Neutrophil (primary cell): ENCODE data around the gene KCNIP1.

Experiments
- H3K27ac ChIP-seq: fragments of 200-600 bp; sonication (generic); 2 replicates; pipeline ENCODE4 v1.5.1; 2016; ENCODE audit warnings: mild to moderate bottlenecking, moderate library complexity
- H3K27me3 ChIP-seq: fragments of 200-600 bp; sonication (generic); 2 replicates; pipeline ENCODE4 v1.6.0; 2016; ENCODE audit warnings: mild to moderate bottlenecking
- H3K36me3 ChIP-seq: fragments of 200-600 bp; sonication (generic); 2 replicates; pipeline ENCODE4 v1.5.1; 2017
- H3K4me1 ChIP-seq, 2 experiments: fragments of 200-600 bp in 1 of 2; sonication (generic) in 1 of 2; 1 replicate in 1 of 2; 2 replicates in 1 of 2; pipeline versions ENCODE4 v1.5.1 to v1.6.1; 2013 to 2016; ENCODE audit warnings: low read depth in 1 of 2, low read length in 1 of 2, mild to moderate bottlenecking in 1 of 2, moderate library complexity in 1 of 2; ENCODE audit not compliant: control insufficient read depth in 1 of 2, insufficient read depth in 1 of 2
- H3K4me3 ChIP-seq, 2 experiments: fragments of 200-600 bp in 1 of 2; sonication (generic) in 1 of 2; 1 replicate in 1 of 2; 2 replicates in 1 of 2; pipeline ENCODE4 v1.5.1; 2013 to 2016; ENCODE audit warnings: low read depth in 1 of 2, low read length in 1 of 2, mild to moderate bottlenecking in 1 of 2, moderate library complexity in 1 of 2
- H3K9me3 ChIP-seq: fragments of 200-600 bp; sonication (generic); 2 replicates; pipeline ENCODE4 v1.5.1; 2016
- CTCF ChIP-seq: fragments of 200-600 bp; sonication (generic); IDR thresholded peaks from 2 replicates; pipeline ENCODE4 v1.5.1; 2016; ENCODE audit warnings: antibody characterized with exemption

KCNIP1 gene

GRCh38 chr5:170781946-170782345 is 278.1 kb downstream of the KCNIP1 start:
- H3K4me3 ChIP-seq = no peak overlapping the region
- H3K27me3 ChIP-seq = no peaks in the 10 kb centered on the region
- TF ChIP-seq CTCF = no peak
- no peak overlapping the region for H3K27ac ChIP-seq
- no peaks in the 10 kb centered on the region for H3K4me1 ChIP-seq
- no peaks in the 10 kb centered on the region for H3K36me3 ChIP-seq
- H3K9me3 ChIP-seq = no peaks in the 10 kb centered on the region

- Histone ChIP-seq H3K36me3 (no peaks in the 10 kb centered on the region), H3K27ac (no peak overlapping the region), H3K27me3 (no peaks in the 10 kb centered on the region), H3K9me3 (no peaks in the 10 kb centered on the region), H3K4me3 (no peak overlapping the region), H3K4me1 (no peaks in the 10 kb centered on the region)
- TF ChIP-seq CTCF = no peak
Observed at GRCh38 chr5:170782438-170782837, 278.6 kb downstream of the KCNIP1 start.

GRCh38 chr5:170783498-170784247 is 279.9 kb downstream of the KCNIP1 start, which contains the start of gene GABRP:
Gene GABRP (plus strand): TSS chr5:170783725. CDS start chr5:170788616, 4,891 bp downstream.
- Histone ChIP-seq H3K27ac (no peak within 1 kb of the TSS), H3K9me3 (no peaks in the 10 kb centered on the region), H3K4me1 (no peaks in the 10 kb centered on the region), H3K4me3 (no peak within 1 kb of the TSS), H3K27me3 (no peaks in the 10 kb centered on the region), H3K36me3 (no peaks in the 10 kb centered on the region)
- no peak for TF ChIP-seq CTCF

GRCh38 chr5:170785416-170785815 is 281.6 kb downstream of the KCNIP1 start:
- TF ChIP-seq CTCF = no peak
- H3K4me1 ChIP-seq = no peaks in the 10 kb centered on the region
- no peak overlapping the region for H3K4me3 ChIP-seq
- no peaks in the 10 kb centered on the region for H3K36me3 ChIP-seq
- no peaks in the 10 kb centered on the region for H3K9me3 ChIP-seq
- no peaks in the 10 kb centered on the region for H3K27me3 ChIP-seq
- no peak overlapping the region for H3K27ac ChIP-seq
